Caco-2 (cell line): ENCODE measurements around the gene ZNRD2. TPM values are rescaled to one million over a fixed set of nuclear protein-coding genes. Genes with fewer than 3 reads are reported as not detected.

ENCODE experiments used
- BruUV-seq: library from RNA; stranded (reverse); fragments of 400-500 nt; replicated peaks from 2 replicates; lab custom pipeline; 2021; lab: Mats Ljungman, UMichigan
- CTCF ChIA-PET: fragments of 300-600 bp; sonication (Branson Sonifier 250); formaldehyde crosslinking; loops from one replicate; lab custom pipeline; 2022; ENCODE audit warnings: antibody characterized with exemption; lab: Charles Lee
- POLR2A ChIA-PET: fragments of 300-600 bp; sonication (Branson Sonifier 250); formaldehyde crosslinking; loops from one replicate; lab custom pipeline; 2022; ENCODE audit warnings: antibody characterized with exemption; lab: Charles Lee
- DNase-seq, 2 experiments: peaks; one replicate each; pipeline versions ENCODE4 v3.0.0 to v3.0.0-alpha.2; 2020 to 2022
- H3K27me3 ChIP-seq: replicated peaks from 2 replicates; pipeline ENCODE4 v1.6.0; 2011; ENCODE audit warnings: low read length; ENCODE audit not compliant: control insufficient read depth, insufficient read depth
- H3K36me3 ChIP-seq: 2 replicates; pipeline ENCODE4 v1.5.1; 2011; ENCODE audit warnings: low read length; ENCODE audit not compliant: control insufficient read depth, insufficient read depth
- H3K4me1 ChIP-seq: fragments of 250-450 bp; sonication (Bioruptor Pico); 2 replicates; pipeline ENCODE4 v1.5.1; 2020; ENCODE audit warnings: mild to moderate bottlenecking
- H3K4me3 ChIP-seq: 2 replicates; pipeline ENCODE4 v1.5.1; 2011; ENCODE audit warnings: low read depth, mild to moderate bottlenecking, control low read depth, low read length
- H3K9me3 ChIP-seq: fragments of 250-450 bp; sonication (Bioruptor Pico); 2 replicates; pipeline ENCODE4 v1.5.1; 2020; ENCODE audit warnings: mild to moderate bottlenecking, moderate library complexity
- H3K27ac Mint-ChIP-seq: one replicate; pipeline ENCODE4 v1.8.0; 2022; ENCODE audit warnings: mixed read lengths; ENCODE audit not compliant: unreplicated experiment
- H3K27me3 Mint-ChIP-seq: one replicate; pipeline ENCODE4 v1.8.0; 2022; ENCODE audit warnings: mixed read lengths; ENCODE audit not compliant: insufficient read depth, unreplicated experiment
- H3K36me3 Mint-ChIP-seq: one replicate; pipeline ENCODE4 v1.8.0; 2022; ENCODE audit warnings: mild to moderate bottlenecking, mixed read lengths; ENCODE audit not compliant: insufficient read depth, unreplicated experiment
- H3K4me1 Mint-ChIP-seq: one replicate; pipeline ENCODE4 v1.8.0; 2022; ENCODE audit warnings: low read depth, mixed read lengths; ENCODE audit not compliant: unreplicated experiment
- H3K4me3 Mint-ChIP-seq: one replicate; pipeline ENCODE4 v1.8.0; 2022; ENCODE audit warnings: mild to moderate bottlenecking, moderate library complexity, mixed read lengths; ENCODE audit not compliant: unreplicated experiment
- H3K9me3 Mint-ChIP-seq: one replicate; pipeline ENCODE4 v1.8.0; 2022; ENCODE audit warnings: mixed read lengths; ENCODE audit not compliant: unreplicated experiment
- intact Hi-C: fragments of 100-400 bp; cut with micrococcal nuclease; formaldehyde crosslinking; loops from one replicate; pipeline ENCODE4 v1.10.0; 2022; ENCODE audit not compliant: unreplicated experiment
- total RNA-seq: library from RNA; stranded (reverse); gene quantifications from 2 replicates; pipeline ENCODE4 v1.2.3, GENCODE V29; 2022
- TF ChIP-seq, protein P1 (sequence below), 2 experiments: fragments of 200-600 bp in 1 of 2; IDR thresholded peaks; 1 replicate in 1 of 2; 2 replicates in 1 of 2; pipeline versions ENCODE4 v1.5.1 to v1.8.0; 2011 to 2022; ENCODE audit warnings: antibody characterized with exemption in 1 of 2, control low read depth in 1 of 2, inconsistent platforms in 1 of 2, low read depth in 1 of 2, low read length in 1 of 2, mild to moderate bottlenecking in 1 of 2, moderate library complexity in 1 of 2; ENCODE audit not compliant: insufficient read depth in 1 of 2, severe bottlenecking in 1 of 2, unreplicated experiment in 1 of 2

Gene ZNRD2
- total RNA-seq, 1 experiment from 2014 or later, result 53.9 TPM

DNA sequence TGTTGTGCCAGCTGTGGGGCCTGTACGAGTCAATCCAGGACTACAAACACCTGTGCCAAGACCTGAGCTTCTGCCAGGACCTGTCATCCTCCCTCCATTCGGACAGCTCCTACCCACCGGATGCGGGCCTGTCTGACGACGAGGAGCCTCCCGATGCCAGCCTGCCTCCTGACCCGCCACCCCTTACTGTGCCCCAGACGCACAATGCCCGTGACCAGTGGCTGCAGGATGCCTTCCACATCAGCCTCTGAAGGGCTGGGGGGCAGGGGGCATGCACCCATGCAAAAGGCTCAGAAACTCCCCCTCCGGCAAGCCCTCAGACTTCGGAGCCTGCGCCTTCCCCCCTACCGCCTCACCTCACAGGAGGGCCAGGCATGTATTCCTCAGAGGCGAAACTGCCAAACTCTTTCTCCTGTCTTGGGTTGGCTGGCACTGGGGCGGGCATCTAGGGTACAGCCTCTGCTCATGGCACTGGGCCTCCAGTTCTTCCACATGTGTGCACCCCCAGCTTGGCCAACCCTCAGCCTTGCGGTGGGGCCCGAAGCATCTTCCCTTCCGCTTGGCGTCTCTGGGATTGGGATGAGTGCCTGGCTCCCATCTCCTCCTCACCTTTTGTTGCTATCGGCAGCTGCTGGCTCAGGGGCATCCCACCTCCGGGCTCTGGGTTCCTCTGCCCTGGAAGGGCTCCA, 3.3 kb downstream of the ZNRD2 start:
- Histone ChIP-seq H3K4me3 (peak overlapping the region; percentile 66), H3K9me3 (no peaks in the 10 kb centered on the region), H3K27me3 (no peaks in the 10 kb centered on the region), H3K36me3 (no peaks in the 10 kb centered on the region; the same call in none of the 2 replicates), H3K4me1 (peaks cover 43% of the 10 kb centered on the region)
- TF ChIP-seq, protein P1, sequence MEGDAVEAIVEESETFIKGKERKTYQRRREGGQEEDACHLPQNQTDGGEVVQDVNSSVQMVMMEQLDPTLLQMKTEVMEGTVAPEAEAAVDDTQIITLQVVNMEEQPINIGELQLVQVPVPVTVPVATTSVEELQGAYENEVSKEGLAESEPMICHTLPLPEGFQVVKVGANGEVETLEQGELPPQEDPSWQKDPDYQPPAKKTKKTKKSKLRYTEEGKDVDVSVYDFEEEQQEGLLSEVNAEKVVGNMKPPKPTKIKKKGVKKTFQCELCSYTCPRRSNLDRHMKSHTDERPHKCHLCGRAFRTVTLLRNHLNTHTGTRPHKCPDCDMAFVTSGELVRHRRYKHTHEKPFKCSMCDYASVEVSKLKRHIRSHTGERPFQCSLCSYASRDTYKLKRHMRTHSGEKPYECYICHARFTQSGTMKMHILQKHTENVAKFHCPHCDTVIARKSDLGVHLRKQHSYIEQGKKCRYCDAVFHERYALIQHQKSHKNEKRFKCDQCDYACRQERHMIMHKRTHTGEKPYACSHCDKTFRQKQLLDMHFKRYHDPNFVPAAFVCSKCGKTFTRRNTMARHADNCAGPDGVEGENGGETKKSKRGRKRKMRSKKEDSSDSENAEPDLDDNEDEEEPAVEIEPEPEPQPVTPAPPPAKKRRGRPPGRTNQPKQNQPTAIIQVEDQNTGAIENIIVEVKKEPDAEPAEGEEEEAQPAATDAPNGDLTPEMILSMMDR (IDR thresholded peaks at IDR 0.05; ENCODE audit: insufficient read depth in 1 of 2, low read depth in 1 of 2, low read length in 1 of 2, severe bottlenecking in 1 of 2, unreplicated experiment in 1 of 2), result no peak
- Mint-ChIP-seq H3K4me1 (peaks cover 19% of the 10 kb centered on the region), H3K4me3 (peak overlapping the region; percentile 98), H3K27me3 (no peaks in the 10 kb centered on the region), H3K36me3 (peaks cover 64% of the 10 kb centered on the region), H3K27ac (peak overlapping the region; percentile 72), H3K9me3 (no peaks in the 10 kb centered on the region)
- POLR2A ChIA-PET, result interaction anchor here (0.8 kb wide), 1 partner anchor 14 kb away, joined by 3 read pairs; no protein-coding TSS in a partner anchor
- BruUV-seq, result TSS peak; percentile 9
- no peak for DNase-seq
- CTCF ChIA-PET, result interaction anchor here (0.6 to 3.5 kb wide), 8 partner anchors 12 to 317 kb away, joined by 3 to 23 read pairs (median 5); partner anchors contain the start of gene CCDC85B
- intact Hi-C loops, result loop anchor here (1.0 to 2.0 kb wide), 2 partner anchors 19 to 34 kb away; no protein-coding TSS in a partner anchor

DNA sequence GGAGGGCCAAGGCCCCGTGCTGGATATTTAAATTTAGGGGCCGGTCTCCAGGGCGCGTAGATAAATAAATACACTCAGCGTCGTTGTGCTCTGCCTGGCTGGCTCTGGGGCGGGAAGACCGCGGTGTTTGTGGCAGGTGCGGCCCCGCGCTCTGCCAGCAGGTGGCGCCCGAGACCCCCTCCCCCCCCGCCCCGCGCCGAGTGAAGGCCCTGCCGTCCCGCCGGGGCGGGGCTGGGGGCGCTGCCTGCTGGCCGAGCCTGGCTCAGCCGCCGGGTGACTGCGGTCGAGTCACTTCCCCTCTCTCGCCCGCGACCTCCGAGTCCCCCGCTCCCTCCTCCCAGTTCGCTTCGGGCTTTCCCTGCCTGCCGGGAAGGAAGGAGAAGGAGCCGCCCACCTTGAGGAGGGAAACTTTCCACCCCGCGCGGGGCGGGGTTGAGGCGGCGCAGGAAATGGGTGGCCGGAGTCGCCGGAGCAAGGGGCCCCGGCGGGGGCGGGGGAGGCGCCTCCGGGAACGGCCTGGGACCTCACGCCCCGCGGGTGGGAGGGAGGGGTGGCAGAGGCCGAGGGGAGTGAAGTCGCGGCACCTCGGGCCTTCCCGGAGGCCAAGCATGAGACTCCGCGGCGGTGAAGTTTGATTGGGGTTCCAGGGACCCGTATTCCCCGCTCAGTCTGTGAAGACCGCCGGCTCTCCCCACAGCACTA, 4.0 kb downstream of the ZNRD2 start:
- POLR2A ChIA-PET, result no interaction called here

More for the DNA sequence above, 4.0 kb downstream of the ZNRD2 start:
- Histone ChIP-seq H3K36me3 (no peaks in the 10 kb centered on the region; the same call in none of the 2 replicates), H3K4me1 (peaks cover 38% of the 10 kb centered on the region), H3K9me3 (no peaks in the 10 kb centered on the region), H3K27me3 (no peaks in the 10 kb centered on the region), H3K4me3 (peak overlapping the region; percentile 56)
- intact Hi-C loops, result loop anchor here (1.0 to 2.0 kb wide), 2 partner anchors 19 to 33 kb away; no protein-coding TSS in a partner anchor
- H3K4me3 Mint-ChIP-seq, result peak overlapping the region; percentile 98
- no peaks in the 10 kb centered on the region for H3K27me3 Mint-ChIP-seq
- no peaks in the 10 kb centered on the region for H3K9me3 Mint-ChIP-seq
- peaks cover 11% of the 10 kb centered on the region for H3K4me1 Mint-ChIP-seq
- H3K27ac Mint-ChIP-seq, result peak overlapping the region; percentile 72
- H3K36me3 Mint-ChIP-seq, result peaks cover 60% of the 10 kb centered on the region
- BruUV-seq, result no TSS peak
- CTCF ChIA-PET, result interaction anchor here (1.1 to 2.1 kb wide), 2 partner anchors 13 to 20 kb away, joined by 3 to 11 read pairs; no protein-coding TSS in a partner anchor
- TF ChIP-seq, protein P1 (IDR thresholded peaks at IDR 0.05; ENCODE audit: insufficient read depth in 1 of 2, low read depth in 1 of 2, low read length in 1 of 2, severe bottlenecking in 1 of 2, unreplicated experiment in 1 of 2), result peak; percentile 79 to 93
- peak; percentile 94 for DNase-seq
